Activated CD4-positive, alpha-beta memory T cell treated with anti-CD3 and anti-CD28 coated beads for 36 hours (primary cell): ENCODE data around the gene SNCAIP. TPM values are rescaled to one million over a fixed set of nuclear protein-coding genes. Genes with fewer than 3 reads are reported as not detected.

Experiments used
- CTCF ChIA-PET: fragments of 350-600 bp; sonication (Branson Sonifier 250); formaldehyde crosslinking; loops from one replicate; lab custom pipeline; 2021; ENCODE audit warnings: antibody characterized with exemption, inconsistent platforms; lab: Charles Lee
- POLR2A ChIA-PET: fragments of 350-600 bp; sonication (Branson Sonifier 250); formaldehyde crosslinking; loops from one replicate; lab custom pipeline; 2021; ENCODE audit warnings: antibody characterized with exemption; lab: Charles Lee
- DNase-seq: peaks from one replicate; pipeline ENCODE4 v3.0.0-alpha.2; 2020
- H3K27ac Mint-ChIP-seq: one replicate; pipeline ENCODE4 v1.8.0; 2021; ENCODE audit warnings: mixed read lengths
- H3K27me3 Mint-ChIP-seq: one replicate; pipeline ENCODE4 v1.8.0; 2021; ENCODE audit warnings: mixed read lengths
- H3K36me3 Mint-ChIP-seq: one replicate; pipeline ENCODE4 v1.8.0; 2021; ENCODE audit warnings: mixed read lengths
- H3K4me1 Mint-ChIP-seq: one replicate; pipeline ENCODE4 v1.8.0; 2021; ENCODE audit warnings: low read depth, mixed read lengths
- H3K4me3 Mint-ChIP-seq: one replicate; pipeline ENCODE4 v1.8.0; 2021; ENCODE audit warnings: mild to moderate bottlenecking, mixed read lengths
- H3K9me3 Mint-ChIP-seq: one replicate; pipeline ENCODE4 v1.8.0; 2021; ENCODE audit warnings: mixed read lengths
- intact Hi-C: fragments of 100-400 bp; cut with micrococcal nuclease; formaldehyde crosslinking; loops from one replicate; pipeline ENCODE4 v1.15.1; 2023
- total RNA-seq, 2 experiments: library from RNA; stranded (reverse); gene quantifications; one replicate each; pipeline ENCODE4 v1.2.3, GENCODE V29; 2021

The SNCAIP gene
- total RNA-seq, 2 experiments from 2014 or later = not detected

GRCh38 chr5:122427621-122428020, 115.6 kb downstream of the SNCAIP start:
- H3K4me3 Mint-ChIP-seq = no peak overlapping the region
- H3K27me3 Mint-ChIP-seq = no peaks in the 10 kb centered on the region
- no peak for DNase-seq
- POLR2A ChIA-PET = no interaction called here
- CTCF ChIA-PET = no interaction called here
- no peak overlapping the region for H3K27ac Mint-ChIP-seq
- intact Hi-C loops = no loop called here
- H3K9me3 Mint-ChIP-seq = no peaks in the 10 kb centered on the region
- H3K4me1 Mint-ChIP-seq = no peaks in the 10 kb centered on the region
- no peaks in the 10 kb centered on the region for H3K36me3 Mint-ChIP-seq

- intact Hi-C loops = no loop called here
- POLR2A ChIA-PET = no interaction called here
- Mint-ChIP-seq H3K27ac (no peak overlapping the region), H3K27me3 (no peaks in the 10 kb centered on the region), H3K36me3 (no peaks in the 10 kb centered on the region), H3K9me3 (no peaks in the 10 kb centered on the region), H3K4me3 (no peak overlapping the region), H3K4me1 (no peaks in the 10 kb centered on the region)
- CTCF ChIA-PET = no interaction called here
- no peak for DNase-seq
Observed at GRCh38 chr5:122429545-122430318, 117.7 kb downstream of the SNCAIP start.

- no peak for DNase-seq
- ChIA-PET CTCF (no interaction called here), POLR2A (no interaction called here)
- no peak overlapping the region for H3K4me3 Mint-ChIP-seq
- H3K27me3 Mint-ChIP-seq = no peaks in the 10 kb centered on the region
- H3K36me3 Mint-ChIP-seq = no peaks in the 10 kb centered on the region
- H3K27ac Mint-ChIP-seq = no peak overlapping the region
- H3K4me1 Mint-ChIP-seq = no peaks in the 10 kb centered on the region
- intact Hi-C loops = no loop called here
- H3K9me3 Mint-ChIP-seq = no peaks in the 10 kb centered on the region
Observed at GRCh38 chr5:122430319-122430586, 118.2 kb downstream of the SNCAIP start.

GRCh38 chr5:122431298-122431697, 119.3 kb downstream of the SNCAIP start:
- Mint-ChIP-seq H3K36me3 (no peaks in the 10 kb centered on the region), H3K27me3 (no peaks in the 10 kb centered on the region), H3K4me3 (no peak overlapping the region), H3K9me3 (no peaks in the 10 kb centered on the region), H3K27ac (no peak overlapping the region), H3K4me1 (no peaks in the 10 kb centered on the region)
- ChIA-PET CTCF (no interaction called here), POLR2A (no interaction called here)
- intact Hi-C loops = no loop called here
- no peak for DNase-seq

- intact Hi-C loops = no loop called here
- ChIA-PET CTCF (no interaction called here), POLR2A (no interaction called here)
- no peaks in the 10 kb centered on the region for H3K36me3 Mint-ChIP-seq
- no peaks in the 10 kb centered on the region for H3K27me3 Mint-ChIP-seq
- H3K9me3 Mint-ChIP-seq = no peaks in the 10 kb centered on the region
- no peak overlapping the region for H3K27ac Mint-ChIP-seq
- H3K4me1 Mint-ChIP-seq = no peaks in the 10 kb centered on the region
- H3K4me3 Mint-ChIP-seq = no peak overlapping the region
- DNase-seq = no peak
Observed at GRCh38 chr5:122434205-122434970, 122.4 kb downstream of the SNCAIP start.

- POLR2A ChIA-PET = no interaction called here
- H3K4me1 Mint-ChIP-seq = no peaks in the 10 kb centered on the region
- CTCF ChIA-PET = no interaction called here
- DNase-seq = no peak
- no peaks in the 10 kb centered on the region for H3K36me3 Mint-ChIP-seq
- no peak overlapping the region for H3K4me3 Mint-ChIP-seq
- no peaks in the 10 kb centered on the region for H3K27me3 Mint-ChIP-seq
- intact Hi-C loops = no loop called here
- no peaks in the 10 kb centered on the region for H3K9me3 Mint-ChIP-seq
- H3K27ac Mint-ChIP-seq = no peak overlapping the region
Observed at GRCh38 chr5:122435234-122435633, 123.2 kb downstream of the SNCAIP start.

GRCh38 chr5:122435761-122436160, 123.7 kb downstream of the SNCAIP start:
- Mint-ChIP-seq H3K9me3 (no peaks in the 10 kb centered on the region), H3K36me3 (no peaks in the 10 kb centered on the region), H3K27me3 (no peaks in the 10 kb centered on the region), H3K27ac (no peak overlapping the region), H3K4me1 (no peaks in the 10 kb centered on the region), H3K4me3 (no peak overlapping the region)
- no peak for DNase-seq
- intact Hi-C loops = no loop called here
- ChIA-PET CTCF (no interaction called here), POLR2A (no interaction called here)

- Mint-ChIP-seq H3K4me1 (no peaks in the 10 kb centered on the region), H3K27me3 (no peaks in the 10 kb centered on the region), H3K9me3 (no peaks in the 10 kb centered on the region), H3K36me3 (no peaks in the 10 kb centered on the region), H3K27ac (no peak overlapping the region), H3K4me3 (no peak overlapping the region)
- no peak for DNase-seq
- POLR2A ChIA-PET = no interaction called here
- intact Hi-C loops = no loop called here
- CTCF ChIA-PET = no interaction called here
Observed at GRCh38 chr5:122436615-122437014, 124.6 kb downstream of the SNCAIP start.

GRCh38 chr5:122439645-122440044, 127.6 kb downstream of the SNCAIP start:
- no peak for DNase-seq
- Mint-ChIP-seq H3K9me3 (no peaks in the 10 kb centered on the region), H3K4me3 (no peak overlapping the region), H3K36me3 (no peaks in the 10 kb centered on the region), H3K27ac (no peak overlapping the region), H3K4me1 (no peaks in the 10 kb centered on the region), H3K27me3 (no peaks in the 10 kb centered on the region)
- POLR2A ChIA-PET = no interaction called here
- CTCF ChIA-PET = no interaction called here
- intact Hi-C loops = no loop called here

- Mint-ChIP-seq H3K4me3 (no peak overlapping the region), H3K27me3 (no peaks in the 10 kb centered on the region), H3K4me1 (no peaks in the 10 kb centered on the region), H3K27ac (no peak overlapping the region), H3K36me3 (no peaks in the 10 kb centered on the region), H3K9me3 (no peaks in the 10 kb centered on the region)
- POLR2A ChIA-PET = no interaction called here
- intact Hi-C loops = no loop called here
- CTCF ChIA-PET = no interaction called here
- no peak for DNase-seq
Observed at GRCh38 chr5:122442938-122443337, 130.9 kb downstream of the SNCAIP start.

GRCh38 chr5:122444411-122444810, 132.4 kb downstream of the SNCAIP start:
- no peak overlapping the region for H3K27ac Mint-ChIP-seq
- intact Hi-C loops = no loop called here
- H3K4me3 Mint-ChIP-seq = no peak overlapping the region
- no peak for DNase-seq
- POLR2A ChIA-PET = no interaction called here
- no peaks in the 10 kb centered on the region for H3K4me1 Mint-ChIP-seq
- H3K27me3 Mint-ChIP-seq = no peaks in the 10 kb centered on the region
- CTCF ChIA-PET = no interaction called here
- no peaks in the 10 kb centered on the region for H3K36me3 Mint-ChIP-seq
- no peaks in the 10 kb centered on the region for H3K9me3 Mint-ChIP-seq

GRCh38 chr5:122445070-122445469, 133.0 kb downstream of the SNCAIP start:
- Mint-ChIP-seq H3K4me3 (no peak overlapping the region), H3K27me3 (no peaks in the 10 kb centered on the region), H3K9me3 (no peaks in the 10 kb centered on the region), H3K27ac (no peak overlapping the region), H3K4me1 (no peaks in the 10 kb centered on the region), H3K36me3 (no peaks in the 10 kb centered on the region)
- ChIA-PET POLR2A (no interaction called here), CTCF (no interaction called here)
- intact Hi-C loops = no loop called here
- DNase-seq = no peak

GRCh38 chr5:122447072-122447471, 135.0 kb downstream of the SNCAIP start:
- no peaks in the 10 kb centered on the region for H3K36me3 Mint-ChIP-seq
- no peaks in the 10 kb centered on the region for H3K27me3 Mint-ChIP-seq
- no peak for DNase-seq
- no peaks in the 10 kb centered on the region for H3K4me1 Mint-ChIP-seq
- intact Hi-C loops = no loop called here
- POLR2A ChIA-PET = no interaction called here
- H3K4me3 Mint-ChIP-seq = no peak overlapping the region
- no peak overlapping the region for H3K27ac Mint-ChIP-seq
- H3K9me3 Mint-ChIP-seq = no peaks in the 10 kb centered on the region
- CTCF ChIA-PET = no interaction called here
